ENCODE data around the gene PLEKHG2. TPM values are rescaled to one million over a fixed set of nuclear protein-coding genes. Genes with fewer than 3 reads are reported as not detected.
A peak's percentile ranks its signal among the peaks of the same experiment; 100 is the strongest.

PLEKHG2 gene
- total RNA-seq, 1 donor from 2014 or later: 172 TPM

- TF ChIP-seq, protein P1, sequence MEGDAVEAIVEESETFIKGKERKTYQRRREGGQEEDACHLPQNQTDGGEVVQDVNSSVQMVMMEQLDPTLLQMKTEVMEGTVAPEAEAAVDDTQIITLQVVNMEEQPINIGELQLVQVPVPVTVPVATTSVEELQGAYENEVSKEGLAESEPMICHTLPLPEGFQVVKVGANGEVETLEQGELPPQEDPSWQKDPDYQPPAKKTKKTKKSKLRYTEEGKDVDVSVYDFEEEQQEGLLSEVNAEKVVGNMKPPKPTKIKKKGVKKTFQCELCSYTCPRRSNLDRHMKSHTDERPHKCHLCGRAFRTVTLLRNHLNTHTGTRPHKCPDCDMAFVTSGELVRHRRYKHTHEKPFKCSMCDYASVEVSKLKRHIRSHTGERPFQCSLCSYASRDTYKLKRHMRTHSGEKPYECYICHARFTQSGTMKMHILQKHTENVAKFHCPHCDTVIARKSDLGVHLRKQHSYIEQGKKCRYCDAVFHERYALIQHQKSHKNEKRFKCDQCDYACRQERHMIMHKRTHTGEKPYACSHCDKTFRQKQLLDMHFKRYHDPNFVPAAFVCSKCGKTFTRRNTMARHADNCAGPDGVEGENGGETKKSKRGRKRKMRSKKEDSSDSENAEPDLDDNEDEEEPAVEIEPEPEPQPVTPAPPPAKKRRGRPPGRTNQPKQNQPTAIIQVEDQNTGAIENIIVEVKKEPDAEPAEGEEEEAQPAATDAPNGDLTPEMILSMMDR (IDR thresholded peaks at IDR 0.05; ENCODE audit: unreplicated experiment): no peak
- H3K4me1 Mint-ChIP-seq (ENCODE audit: unreplicated experiment): no peaks in the 10 kb centered on the region
- H3K36me3 Mint-ChIP-seq (ENCODE audit: low read depth, unreplicated experiment): peaks cover 61% of the 10 kb centered on the region
- no peaks in the 10 kb centered on the region for H3K9me3 Mint-ChIP-seq (ENCODE audit: unreplicated experiment)
- H3K27me3 Mint-ChIP-seq (ENCODE audit: unreplicated experiment): peaks cover 19% of the 10 kb centered on the region
- no peak for DNase-seq (ENCODE audit: low spot score)
- H3K4me3 Mint-ChIP-seq (ENCODE audit: unreplicated experiment): peak overlapping the region; percentile 44
- peak overlapping the region; percentile 14 for H3K27ac Mint-ChIP-seq (ENCODE audit: unreplicated experiment)
Measured at GRCh38 chr19:39381910-39382611, 30.4 kb upstream of the PLEKHG2 start.

DNA sequence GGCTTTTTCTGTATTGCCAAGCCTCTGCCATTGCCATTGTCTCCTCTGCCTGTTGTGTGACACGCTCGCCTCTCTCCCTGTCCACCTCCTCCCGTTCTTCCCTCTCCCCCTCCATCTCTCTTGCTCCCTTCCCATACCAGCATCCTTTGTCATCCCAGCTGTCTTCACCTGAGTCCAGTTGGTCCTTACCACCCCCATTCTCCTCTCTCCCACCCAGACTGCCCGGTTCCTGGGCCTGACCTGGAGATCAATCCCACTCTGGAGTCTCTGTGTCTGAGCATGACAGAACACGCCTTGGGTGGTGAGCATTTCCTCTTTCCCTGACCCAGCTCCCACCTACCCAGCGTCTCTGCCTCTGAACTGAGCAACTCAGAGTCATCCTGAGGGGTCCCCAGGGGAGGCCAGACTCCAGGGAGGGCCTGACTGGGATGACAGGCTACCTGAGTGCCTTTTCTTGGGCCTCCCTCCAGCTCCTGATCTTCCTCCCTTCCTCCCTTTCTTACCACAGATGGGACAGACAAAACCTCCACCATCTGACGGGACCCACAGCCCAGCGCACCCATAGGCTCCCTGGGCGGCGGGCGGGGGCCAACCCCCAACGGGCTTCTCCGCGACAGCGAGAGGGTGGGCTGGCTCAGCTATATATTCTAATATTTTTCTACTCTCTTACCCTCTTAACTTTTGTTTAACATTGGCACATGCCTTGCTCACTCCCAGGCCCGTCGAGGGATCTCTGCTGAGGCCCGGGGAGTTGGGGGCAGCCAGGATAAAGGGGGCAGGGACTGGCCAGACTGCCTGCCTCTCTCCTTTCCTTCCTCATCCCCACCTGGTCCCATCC is 29.3 kb upstream of the PLEKHG2 start:
- TF ChIP-seq, protein P1 (IDR thresholded peaks at IDR 0.05; ENCODE audit: unreplicated experiment): no peak
- no peaks in the 10 kb centered on the region for H3K4me1 Mint-ChIP-seq (ENCODE audit: unreplicated experiment)
- no peaks in the 10 kb centered on the region for H3K9me3 Mint-ChIP-seq (ENCODE audit: unreplicated experiment)
- no peak overlapping the region for H3K27ac Mint-ChIP-seq (ENCODE audit: unreplicated experiment)
- DNase-seq (ENCODE audit: low spot score): no peak
- H3K36me3 Mint-ChIP-seq (ENCODE audit: low read depth, unreplicated experiment): peaks cover 55% of the 10 kb centered on the region
- H3K4me3 Mint-ChIP-seq (ENCODE audit: unreplicated experiment): peak overlapping the region; percentile 59
- peaks cover 12% of the 10 kb centered on the region for H3K27me3 Mint-ChIP-seq (ENCODE audit: unreplicated experiment)

DNA sequence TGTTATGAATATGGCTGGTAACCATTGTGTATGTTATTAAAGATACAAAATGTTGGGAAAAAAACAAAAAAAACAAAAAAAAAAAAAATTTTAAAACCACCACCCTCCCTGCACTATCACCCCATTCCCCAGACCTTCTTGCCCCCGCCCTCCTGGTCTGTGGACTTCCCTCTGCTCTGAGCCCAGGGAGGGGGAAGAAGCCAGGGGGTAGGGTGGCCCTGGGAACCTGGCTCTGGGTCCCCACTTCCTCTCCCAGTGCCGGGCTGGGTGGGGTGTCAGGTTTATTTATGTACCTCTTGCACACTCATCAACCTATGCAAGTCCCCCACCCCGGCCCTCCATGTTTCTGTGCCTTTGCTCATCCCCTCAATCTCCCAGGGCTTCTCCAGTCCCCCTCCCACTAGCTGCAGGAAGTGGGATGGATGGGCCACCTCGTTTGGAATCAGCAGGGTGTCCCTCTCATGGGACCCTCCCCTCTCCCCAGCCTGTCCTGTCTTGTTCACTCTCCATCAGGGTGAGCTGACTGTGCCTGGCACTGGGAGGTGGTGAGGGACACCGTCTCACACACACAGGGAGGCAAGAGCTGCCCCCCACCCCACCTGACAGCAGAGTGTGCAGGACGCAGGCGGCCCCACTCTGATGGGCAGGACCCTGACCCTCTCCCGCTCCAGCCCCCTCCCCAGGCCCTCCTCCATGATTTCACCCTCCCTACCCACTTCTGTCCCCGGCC is 27.5 kb upstream of the PLEKHG2 start:
- H3K9me3 Mint-ChIP-seq (ENCODE audit: unreplicated experiment): no peaks in the 10 kb centered on the region
- peaks cover under 1% of the 10 kb centered on the region for H3K4me1 Mint-ChIP-seq (ENCODE audit: unreplicated experiment)
- peak overlapping the region; percentile 30 for H3K27ac Mint-ChIP-seq (ENCODE audit: unreplicated experiment)
- DNase-seq (ENCODE audit: low spot score): no peak
- peaks cover 53% of the 10 kb centered on the region for H3K36me3 Mint-ChIP-seq (ENCODE audit: low read depth, unreplicated experiment)
- H3K27me3 Mint-ChIP-seq (ENCODE audit: unreplicated experiment): peaks cover 6% of the 10 kb centered on the region
- TF ChIP-seq, protein P1 (IDR thresholded peaks at IDR 0.05; ENCODE audit: unreplicated experiment): no peak
- no peak overlapping the region for H3K4me3 Mint-ChIP-seq (ENCODE audit: unreplicated experiment)

GRCh38 chr19:39385629-39386411 is 26.6 kb upstream of the PLEKHG2 start:
- no peak for DNase-seq (ENCODE audit: low spot score)
- Mint-ChIP-seq H3K36me3 (ENCODE audit: low read depth, unreplicated experiment) (peaks cover 48% of the 10 kb centered on the region), H3K4me3 (ENCODE audit: unreplicated experiment) (peak overlapping the region; percentile 76), H3K27me3 (ENCODE audit: unreplicated experiment) (peaks cover 6% of the 10 kb centered on the region), H3K4me1 (ENCODE audit: unreplicated experiment) (peaks cover 5% of the 10 kb centered on the region), H3K27ac (ENCODE audit: unreplicated experiment) (no peak overlapping the region), H3K9me3 (ENCODE audit: unreplicated experiment) (no peaks in the 10 kb centered on the region)
- TF ChIP-seq, protein P1 (IDR thresholded peaks at IDR 0.05; ENCODE audit: unreplicated experiment): no peak
